ENCODE results near the gene DNAH8.

- no peak for TF ChIP-seq POLR2A (IDR thresholded peaks at IDR 0.05; ENCODE audit: low read depth, low read length)
- TF ChIP-seq, protein P1, sequence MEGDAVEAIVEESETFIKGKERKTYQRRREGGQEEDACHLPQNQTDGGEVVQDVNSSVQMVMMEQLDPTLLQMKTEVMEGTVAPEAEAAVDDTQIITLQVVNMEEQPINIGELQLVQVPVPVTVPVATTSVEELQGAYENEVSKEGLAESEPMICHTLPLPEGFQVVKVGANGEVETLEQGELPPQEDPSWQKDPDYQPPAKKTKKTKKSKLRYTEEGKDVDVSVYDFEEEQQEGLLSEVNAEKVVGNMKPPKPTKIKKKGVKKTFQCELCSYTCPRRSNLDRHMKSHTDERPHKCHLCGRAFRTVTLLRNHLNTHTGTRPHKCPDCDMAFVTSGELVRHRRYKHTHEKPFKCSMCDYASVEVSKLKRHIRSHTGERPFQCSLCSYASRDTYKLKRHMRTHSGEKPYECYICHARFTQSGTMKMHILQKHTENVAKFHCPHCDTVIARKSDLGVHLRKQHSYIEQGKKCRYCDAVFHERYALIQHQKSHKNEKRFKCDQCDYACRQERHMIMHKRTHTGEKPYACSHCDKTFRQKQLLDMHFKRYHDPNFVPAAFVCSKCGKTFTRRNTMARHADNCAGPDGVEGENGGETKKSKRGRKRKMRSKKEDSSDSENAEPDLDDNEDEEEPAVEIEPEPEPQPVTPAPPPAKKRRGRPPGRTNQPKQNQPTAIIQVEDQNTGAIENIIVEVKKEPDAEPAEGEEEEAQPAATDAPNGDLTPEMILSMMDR (IDR thresholded peaks at IDR 0.05; ENCODE audit: extremely low read depth in 1 of 2, insufficient read depth in 1 of 2, low read depth in 1 of 2, low read length in 2 of 2) = no peak
- no peak for TF ChIP-seq EZH2 (IDR thresholded peaks at IDR 0.05; ENCODE audit: borderline replicate concordance, low read depth, low read length, severe bottlenecking)
- no peak for TF ChIP-seq MAX (IDR thresholded peaks at IDR 0.05; ENCODE audit: insufficient read depth, insufficient read length)
- no peak for TF ChIP-seq JUN (IDR thresholded peaks at IDR 0.05; ENCODE audit: borderline replicate concordance, insufficient read depth, insufficient read length, low read depth)
- no peak for TF ChIP-seq POLR2AphosphoS5 (IDR thresholded peaks at IDR 0.05; ENCODE audit: insufficient read depth, low read depth, low read length)
- no peak for TF ChIP-seq MYC (IDR thresholded peaks at IDR 0.05; ENCODE audit: low read depth, low read length)
- TF ChIP-seq GATA2 (IDR thresholded peaks at IDR 0.05; ENCODE audit: insufficient read depth, insufficient read length, low read depth, low read length) = no peak
These were observed 118.2 kb downstream of the DNAH8 start for GRCh38 chr6:38833320-38833719.
